ENCODE data around the gene STARD3. TPM values are rescaled to one million over a fixed set of nuclear protein-coding genes. Genes with fewer than 3 reads are reported as not detected.

The STARD3 gene
- total RNA-seq, 1 donor from 2014 or later = 50.2 TPM

DNA sequence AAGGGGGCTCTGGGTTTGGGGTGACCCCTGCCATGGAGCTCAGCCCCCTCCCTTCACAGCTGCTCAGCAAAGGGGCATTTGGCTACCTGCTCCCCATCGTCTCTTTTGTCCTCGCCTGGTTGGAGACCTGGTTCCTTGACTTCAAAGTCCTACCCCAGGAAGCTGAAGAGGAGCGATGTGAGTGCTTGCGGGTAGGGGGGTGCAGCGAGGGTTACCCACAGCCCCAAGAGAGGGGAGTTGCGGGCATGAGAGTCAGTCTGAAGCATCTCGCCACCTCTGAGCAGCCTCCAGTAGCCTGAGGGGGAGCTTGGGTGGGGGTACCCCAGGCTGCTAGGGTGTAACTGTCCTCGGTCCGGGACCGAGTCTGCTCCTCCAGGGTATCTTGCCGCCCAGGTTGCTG lies 21.4 kb downstream of the STARD3 start:
- no peak for DNase-seq (ENCODE audit: extremely low read depth, low read depth, low spot score)

DNA sequence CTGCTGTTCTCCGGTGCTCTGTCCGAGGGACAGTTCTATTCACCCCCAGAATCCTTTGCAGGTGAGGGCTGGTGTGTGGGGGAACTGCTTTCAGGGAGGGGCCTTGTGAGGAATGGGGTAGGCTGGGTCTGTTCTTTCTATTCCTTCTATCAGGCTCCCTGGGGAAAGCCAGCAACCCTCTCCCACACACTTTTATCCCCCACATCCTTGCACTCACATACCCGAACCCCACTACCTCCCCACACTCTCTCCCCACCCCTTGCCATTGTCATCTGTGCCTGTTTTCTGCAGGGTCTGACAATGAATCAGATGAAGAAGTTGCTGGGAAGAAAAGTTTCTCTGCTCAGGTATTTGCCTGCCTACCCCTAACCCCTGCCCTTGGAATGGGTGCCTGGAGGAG lies 21.8 kb downstream of the STARD3 start:
- no peak for DNase-seq (ENCODE audit: extremely low read depth, low read depth, low spot score)

- no peak for DNase-seq (ENCODE audit: extremely low read depth, low read depth, low spot score)
These were observed 22.5 kb downstream of the STARD3 start for GRCh38 chr17:39659279-39660010.

- DNase-seq (ENCODE audit: extremely low read depth, low read depth, low spot score) = no peak
These were observed 23.0 kb downstream of the STARD3 start for GRCh38 chr17:39660011-39660360.

DNA sequence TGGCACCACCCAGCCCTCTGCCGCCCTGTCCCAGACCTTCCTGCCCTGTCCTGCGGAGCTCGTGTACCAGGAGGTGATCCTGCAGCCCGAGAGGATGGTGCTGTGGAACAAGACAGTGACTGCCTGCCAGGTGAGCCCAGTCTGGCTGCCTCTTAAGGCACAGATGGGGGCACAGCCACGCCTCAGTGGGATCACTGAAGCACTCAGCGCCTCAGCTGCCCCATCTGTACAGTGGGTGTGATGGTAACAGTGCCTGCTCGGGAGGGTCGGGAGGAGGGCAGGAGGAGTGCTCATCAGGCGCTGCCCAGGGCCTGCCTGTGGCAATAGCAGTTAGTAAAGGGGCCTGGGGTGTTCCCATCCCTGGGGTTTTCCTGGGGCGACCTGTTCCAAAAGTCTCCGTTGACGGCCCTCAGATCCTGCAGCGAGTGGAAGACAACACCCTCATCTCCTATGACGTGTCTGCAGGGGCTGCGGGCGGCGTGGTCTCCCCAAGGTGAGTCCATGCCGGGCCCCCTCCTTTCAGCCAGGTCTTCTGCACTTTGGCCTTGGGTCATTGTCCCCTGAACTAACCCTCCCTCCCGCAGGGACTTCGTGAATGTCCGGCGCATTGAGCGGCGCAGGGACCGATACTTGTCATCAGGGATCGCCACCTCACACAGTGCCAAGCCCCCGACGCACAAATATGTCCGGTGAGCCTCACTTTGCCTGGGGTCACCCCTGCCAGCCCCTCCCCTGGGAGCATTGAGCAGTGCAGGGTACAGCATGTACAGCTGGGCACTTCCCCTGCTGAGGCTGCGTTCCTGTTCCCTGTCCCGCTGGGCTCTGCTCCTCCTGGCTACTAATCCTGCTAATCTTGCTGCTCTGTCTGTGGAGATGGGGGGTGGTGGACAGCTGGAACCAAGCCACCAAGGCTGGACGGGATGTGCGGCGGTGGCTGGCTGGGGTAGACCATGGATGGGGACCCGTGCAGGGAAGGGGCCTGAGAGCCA lies 23.7 kb downstream of the STARD3 start:
- no peak for DNase-seq (ENCODE audit: extremely low read depth, low read depth, low spot score)

DNA sequence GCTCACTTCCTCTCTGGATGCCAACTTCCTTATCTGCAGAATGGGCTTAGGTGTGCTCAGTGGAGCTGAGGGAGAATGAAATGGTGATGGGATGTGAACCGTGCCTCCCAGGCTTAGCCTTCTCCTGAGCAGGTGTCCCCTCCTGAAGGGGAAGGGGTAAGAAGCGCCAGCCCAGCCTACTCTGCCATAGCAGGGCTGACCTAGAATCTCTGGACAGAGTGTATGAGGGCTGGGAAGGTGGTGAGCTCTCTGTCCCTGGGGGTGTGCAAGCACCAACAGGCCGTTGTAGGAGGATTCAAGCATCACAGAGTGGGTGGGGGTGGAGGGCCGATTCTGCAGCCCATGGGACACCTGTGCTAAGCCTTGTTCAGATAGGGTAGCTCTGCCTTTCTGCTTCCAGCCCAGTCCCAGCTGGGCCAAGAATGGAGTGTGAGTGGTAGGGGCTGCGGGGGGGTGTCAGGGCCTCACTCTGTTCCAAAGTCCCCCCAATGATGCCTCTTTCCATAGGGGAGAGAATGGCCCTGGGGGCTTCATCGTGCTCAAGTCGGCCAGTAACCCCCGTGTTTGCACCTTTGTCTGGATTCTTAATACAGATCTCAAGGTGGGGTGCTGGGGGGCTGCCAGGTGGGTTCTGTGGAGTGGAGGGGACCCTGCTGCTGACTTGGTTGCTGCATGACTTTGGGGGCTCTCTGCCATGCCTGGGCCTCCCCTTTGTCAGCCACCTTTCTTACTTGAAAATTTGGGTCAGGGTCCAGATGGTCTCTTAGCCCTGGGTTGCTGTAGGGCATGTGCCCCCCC lies 25.0 kb downstream of the STARD3 start:
- no peak for DNase-seq (ENCODE audit: extremely low read depth, low read depth, low spot score)

- DNase-seq (ENCODE audit: extremely low read depth, low read depth, low spot score) = no peak
These were observed 25.8 kb downstream of the STARD3 start for GRCh38 chr17:39662551-39663339.

DNA sequence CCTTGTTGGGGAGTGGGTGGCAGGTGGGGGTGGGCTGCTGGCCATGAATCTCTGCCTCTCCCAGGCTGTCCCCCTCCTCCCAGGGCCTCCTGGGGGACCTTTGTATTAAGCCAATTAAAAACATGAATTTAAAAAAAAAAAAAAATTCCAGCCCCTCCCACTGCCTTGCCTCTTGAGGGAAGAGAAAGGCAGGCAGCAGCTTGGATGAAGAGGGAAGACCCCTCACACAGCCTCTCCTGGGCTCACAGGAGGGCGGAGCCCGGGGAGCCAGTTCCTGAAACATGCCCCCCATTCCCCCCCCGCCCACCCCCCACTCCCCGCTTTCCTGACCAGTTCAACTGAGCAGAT lies 26.4 kb downstream of the STARD3 start:
- DNase-seq (ENCODE audit: extremely low read depth, low read depth, low spot score) = no peak

GRCh38 chr17:39663688-39664580 lies 27.0 kb downstream of the STARD3 start:
- DNase-seq (ENCODE audit: extremely low read depth, low read depth, low spot score) = no peak

DNA sequence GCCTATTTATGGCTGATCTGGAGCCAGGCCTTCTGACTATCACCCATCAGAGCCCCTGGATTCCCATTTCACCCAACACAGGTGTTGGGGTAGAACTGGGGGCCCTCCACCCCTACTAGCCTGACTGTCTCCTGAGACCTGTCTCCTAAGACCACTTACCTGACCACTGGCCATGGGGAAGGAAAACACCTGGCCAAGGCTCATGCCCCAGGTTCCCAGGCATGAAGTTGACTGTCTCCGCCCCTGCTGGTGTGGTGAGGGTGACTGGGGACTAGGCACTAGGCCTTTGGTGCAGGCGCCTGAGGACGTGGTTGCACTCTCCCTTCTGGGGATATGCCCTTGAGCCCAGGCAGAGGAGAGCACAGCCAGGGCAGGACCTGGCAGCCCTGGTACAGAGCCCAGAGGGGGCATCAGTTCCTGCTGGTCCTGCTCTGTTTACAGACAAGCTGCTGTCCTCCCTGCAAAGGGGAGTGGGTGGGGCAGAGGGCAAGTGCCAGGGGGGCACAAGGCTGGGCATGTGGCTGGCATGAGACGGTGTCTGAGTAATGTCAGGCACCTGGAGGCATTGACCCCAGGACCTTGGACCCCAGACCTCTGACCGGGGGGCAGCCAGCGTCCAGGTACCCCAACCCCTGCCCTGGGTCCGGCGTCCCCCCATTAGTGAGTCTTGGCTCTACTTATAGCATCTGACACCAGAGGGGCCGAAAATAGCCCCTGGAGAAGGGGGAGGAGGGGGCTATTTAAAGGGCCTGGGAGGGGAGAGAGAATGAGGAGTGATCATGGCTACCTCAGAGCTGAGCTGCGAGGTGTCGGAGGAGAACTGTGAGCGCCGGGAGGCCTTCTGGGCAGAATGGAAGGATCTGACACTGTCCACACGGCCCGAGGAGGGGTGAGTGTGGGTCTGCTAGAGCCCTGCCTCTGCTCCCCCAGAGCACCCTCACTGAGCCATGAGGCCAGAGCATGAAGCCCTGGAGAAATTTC lies 27.9 kb downstream of the STARD3 start, which contains the start of gene TCAP:
Gene TCAP (plus strand): TSS at position 769 of the 981 bp plus-strand sequence. CDS start 11 bp downstream, at position 780.
- DNase-seq (ENCODE audit: extremely low read depth, low read depth, low spot score) = no peak

DNA sequence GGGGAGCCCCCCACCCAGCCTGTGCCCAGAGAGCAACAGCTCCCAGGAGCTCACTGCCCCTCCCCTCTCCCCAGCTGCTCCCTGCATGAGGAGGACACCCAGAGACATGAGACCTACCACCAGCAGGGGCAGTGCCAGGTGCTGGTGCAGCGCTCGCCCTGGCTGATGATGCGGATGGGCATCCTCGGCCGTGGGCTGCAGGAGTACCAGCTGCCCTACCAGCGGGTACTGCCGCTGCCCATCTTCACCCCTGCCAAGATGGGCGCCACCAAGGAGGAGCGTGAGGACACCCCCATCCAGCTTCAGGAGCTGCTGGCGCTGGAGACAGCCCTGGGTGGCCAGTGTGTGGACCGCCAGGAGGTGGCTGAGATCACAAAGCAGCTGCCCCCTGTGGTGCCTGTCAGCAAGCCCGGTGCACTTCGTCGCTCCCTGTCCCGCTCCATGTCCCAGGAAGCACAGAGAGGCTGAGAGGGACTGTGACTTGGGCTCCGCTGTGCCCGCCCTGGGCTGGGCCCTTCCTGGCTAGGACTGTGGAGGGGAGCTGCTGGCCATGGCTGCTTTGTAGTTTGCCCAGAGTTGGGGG lies 28.8 kb downstream of the STARD3 start:
- DNase-seq (ENCODE audit: extremely low read depth, low read depth, low spot score) = no peak

- no peak for DNase-seq (ENCODE audit: extremely low read depth, low read depth, low spot score)
These were observed 29.3 kb downstream of the STARD3 start for GRCh38 chr17:39666231-39666600.

DNA sequence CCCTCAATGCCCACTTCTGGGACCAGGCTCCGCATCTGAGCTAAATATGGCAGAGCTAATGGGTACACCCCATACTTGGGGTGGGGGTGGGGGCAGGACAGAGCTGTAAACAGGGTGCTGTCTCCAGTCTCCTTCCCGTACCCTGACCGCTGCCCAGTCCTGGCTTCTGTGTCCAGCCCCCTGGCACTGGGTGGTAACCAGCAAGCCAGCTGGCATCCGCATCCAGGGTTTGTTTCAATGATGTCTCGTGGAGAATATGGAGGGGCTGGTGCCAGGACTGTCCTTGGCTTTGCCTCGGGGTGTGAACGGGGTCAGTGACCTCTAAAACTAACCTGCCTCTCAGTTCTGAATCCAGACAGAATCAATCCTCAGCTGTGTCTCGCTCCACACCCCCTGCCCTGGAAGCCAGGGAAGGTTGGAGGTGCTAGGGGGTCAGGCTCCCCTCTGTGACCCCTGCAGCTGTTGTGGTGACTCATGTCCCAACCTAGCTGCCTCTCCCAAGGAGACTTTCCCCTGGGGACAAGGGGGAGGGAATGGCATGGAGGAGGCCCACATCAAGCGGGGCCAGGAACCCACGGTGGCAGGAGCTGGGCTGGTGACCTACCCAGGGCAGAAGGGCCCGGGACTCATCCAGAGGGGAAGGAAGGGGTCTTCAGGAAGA lies 29.8 kb downstream of the STARD3 start:
- no peak for DNase-seq (ENCODE audit: extremely low read depth, low read depth, low spot score)

GRCh38 chr17:39667262-39667944 lies 30.5 kb downstream of the STARD3 start:
- no peak for DNase-seq (ENCODE audit: extremely low read depth, low read depth, low spot score)

- no peak for DNase-seq (ENCODE audit: extremely low read depth, low read depth, low spot score)
These were observed 31.3 kb downstream of the STARD3 start, which contains the start of gene PNMT for GRCh38 chr17:39667945-39668924. TSS of gene PNMT (plus strand) at chr17:39668453. CDS start at chr17:39668476, 23 bp downstream.

Data from glomerular endothelial cell (primary cell).